H1 (cell line): ENCODE results near the gene FIP1L1. TPM values are rescaled to one million over a fixed set of nuclear protein-coding genes. Genes with fewer than 3 reads are reported as not detected.

Source experiments
- CTCF ChIA-PET: fragments of 300-600 bp; sonication (Branson Sonifier 250); formaldehyde crosslinking; loops from one replicate; lab custom pipeline; 2021; ENCODE audit not compliant: partially characterized antibody; lab: Charles Lee
- POLR2A ChIA-PET: fragments of 300-600 bp; sonication (Branson Sonifier 250); formaldehyde crosslinking; loops from one replicate; lab custom pipeline; 2021; ENCODE audit warnings: inconsistent platforms; ENCODE audit not compliant: partially characterized antibody; lab: Charles Lee
- DNase-seq, 2 experiments: peaks; one replicate each; pipeline versions ENCODE4 v3.0.0 to v3.0.0-alpha.2; 2010 to 2022; ENCODE audit warnings: low spot score in 2 of 2, low read depth in 1 of 2, mixed read lengths in 1 of 2
- FAIRE-seq: peaks from 2 replicates; lab custom pipeline; 2011; peaks lifted over from hg19 to GRCh38; lab: Jason Lieb, UNC
- H2AFZ ChIP-seq: 2 replicates; pipeline ENCODE4 v1.8.1; 2012; ENCODE audit warnings: low read length, inconsistent platforms
- H2AK5ac ChIP-seq: 2 replicates; pipeline ENCODE4 v1.6.1; 2013; ENCODE audit warnings: low read depth, low read length
- H2BK120ac ChIP-seq: replicated peaks from 2 replicates; pipeline ENCODE3; 2013; ENCODE audit warnings: low read depth, low read length, inconsistent platforms
- H2BK12ac ChIP-seq: 2 replicates; pipeline ENCODE4 v1.6.1; 2013; ENCODE audit warnings: low read depth, low read length
- H2BK15ac ChIP-seq: 2 replicates; pipeline ENCODE4 v1.6.1; 2013; ENCODE audit warnings: low read length
- H2BK20ac ChIP-seq: 2 replicates; pipeline ENCODE4 v1.6.1; 2013; ENCODE audit warnings: low read length
- H2BK5ac ChIP-seq: 2 replicates; pipeline ENCODE4 v1.6.1; 2013; ENCODE audit warnings: low read depth, low read length
- H3K14ac ChIP-seq: 2 replicates; pipeline ENCODE4 v1.6.1; 2013; ENCODE audit warnings: inconsistent platforms; ENCODE audit not compliant: insufficient read length
- H3K18ac ChIP-seq: 2 replicates; pipeline ENCODE4 v1.6.1; 2013; ENCODE audit warnings: low read length; ENCODE audit errors: extremely low read depth
- H3K23ac ChIP-seq: 2 replicates; pipeline ENCODE4 v1.6.1; 2013; ENCODE audit warnings: inconsistent platforms; ENCODE audit not compliant: insufficient read length
- H3K23me2 ChIP-seq: 2 replicates; pipeline ENCODE4 v1.6.1; 2013; ENCODE audit warnings: low read depth, low read length
- H3K27ac ChIP-seq: 2 replicates; pipeline ENCODE4 v1.6.1; 2011; ENCODE audit warnings: low read depth, low read length, inconsistent platforms
- H3K27me3 ChIP-seq, 4 experiments: replicated peaks in 1 of 4; 1 replicate in 1 of 4; 2 replicates in 3 of 4; pipeline versions ENCODE4 v1.6.1 to v1.8.1; 2011 to 2013; ENCODE audit warnings: low read length in 3 of 4, mild to moderate bottlenecking in 3 of 4, inconsistent platforms in 2 of 4, mixed read lengths in 2 of 4, moderate library complexity in 1 of 4; ENCODE audit not compliant: control insufficient read depth in 3 of 4, insufficient read depth in 3 of 4; ENCODE audit errors: extremely low read depth in 1 of 4
- H3K36me3 ChIP-seq, 4 experiments: 2 replicates each; pipeline versions ENCODE4 v1.6.1 to v1.8.1; 2011 to 2013; ENCODE audit warnings: mild to moderate bottlenecking in 4 of 4, low read length in 3 of 4, moderate library complexity in 2 of 4, control low read depth in 1 of 4, inconsistent platforms in 1 of 4; ENCODE audit not compliant: insufficient read depth in 4 of 4, control insufficient read depth in 2 of 4
- H3K4ac ChIP-seq: replicated peaks from 2 replicates; pipeline ENCODE3; 2013; ENCODE audit warnings: low read length, low read depth, mixed read lengths, inconsistent platforms; ENCODE audit not compliant: insufficient read length
- H3K4me1 ChIP-seq, 4 experiments: replicated peaks in 1 of 4; 1 replicate in 1 of 4; 2 replicates in 3 of 4; pipeline versions ENCODE4 v1.6.1 to v1.8.1; 2011 to 2013; ENCODE audit warnings: low read length in 3 of 4, inconsistent platforms in 2 of 4, mixed read lengths in 1 of 4; ENCODE audit not compliant: insufficient read depth in 4 of 4, control insufficient read depth in 3 of 4
- H3K4me2 ChIP-seq, 2 experiments: 2 replicates each; pipeline versions ENCODE4 v1.6.1 to v1.8.1; 2011 to 2013; ENCODE audit warnings: low read depth in 2 of 2, low read length in 2 of 2, control low read depth in 1 of 2, inconsistent platforms in 1 of 2, mild to moderate bottlenecking in 1 of 2; ENCODE audit not compliant: insufficient read depth in 1 of 2
- H3K4me3 ChIP-seq, 4 experiments: fragments of 200-600, 300-600 bp in 1 of 4; sonication (generic), shearing (Covaris generic), sonication (Bioruptor Twin) in 1 of 4; 2 replicates each; pipeline versions ENCODE4 v1.5.1 to v1.8.1; 2011 to 2016; ENCODE audit warnings: low read length in 4 of 4, low read depth in 3 of 4, control low read depth in 2 of 4, inconsistent platforms in 2 of 4, mild to moderate bottlenecking in 2 of 4, mixed read lengths in 1 of 4, moderate library complexity in 1 of 4; ENCODE audit not compliant: insufficient read depth in 2 of 4; ENCODE audit errors: extremely low read depth in 1 of 4
- H3K56ac ChIP-seq: replicated peaks from 2 replicates; pipeline ENCODE3; 2013; ENCODE audit warnings: low read depth, mild to moderate bottlenecking, mixed read lengths, low read length, inconsistent platforms; ENCODE audit not compliant: insufficient read length
- H3K79me1 ChIP-seq: 2 replicates; pipeline ENCODE4 v1.6.1; 2013; ENCODE audit warnings: low read depth, low read length, control low read depth
- H3K79me2 ChIP-seq, 2 experiments: 2 replicates each; pipeline versions ENCODE4 v1.6.1 to v1.8.1; 2012 to 2013; ENCODE audit warnings: low read length in 2 of 2, mild to moderate bottlenecking in 2 of 2, inconsistent platforms in 1 of 2; ENCODE audit not compliant: insufficient read depth in 2 of 2, control insufficient read depth in 1 of 2
- H3K9ac ChIP-seq, 4 experiments: replicated peaks in 1 of 4; 1 replicate in 1 of 4; 2 replicates in 3 of 4; pipeline versions ENCODE4 v1.6.1 to v1.8.1; 2011 to 2013; ENCODE audit warnings: low read depth in 3 of 4, low read length in 3 of 4, control low read depth in 2 of 4, mild to moderate bottlenecking in 2 of 4, moderate library complexity in 2 of 4, inconsistent platforms in 1 of 4; ENCODE audit errors: extremely low read depth in 1 of 4
- H3K9me3 ChIP-seq, 2 experiments: 2 replicates each; pipeline versions ENCODE4 v1.6.1 to v1.8.1; 2012 to 2013; ENCODE audit warnings: mild to moderate bottlenecking in 2 of 2, moderate library complexity in 2 of 2, control low read depth in 1 of 2, inconsistent platforms in 1 of 2, low read depth in 1 of 2, low read length in 1 of 2, mixed read lengths in 1 of 2; ENCODE audit not compliant: insufficient read depth in 2 of 2
- H4K20me1 ChIP-seq, 2 experiments: replicated peaks in 1 of 2; 2 replicates each; pipeline versions ENCODE3 to v1.8.1; 2011 to 2013; ENCODE audit warnings: inconsistent platforms in 2 of 2, low read length in 2 of 2, mild to moderate bottlenecking in 1 of 2; ENCODE audit not compliant: insufficient read depth in 2 of 2, control insufficient read depth in 1 of 2
- H4K5ac ChIP-seq: 2 replicates; pipeline ENCODE4 v1.6.1; 2013; ENCODE audit warnings: low read length, low read depth, mixed read lengths, inconsistent platforms; ENCODE audit not compliant: insufficient read length
- H4K8ac ChIP-seq: 2 replicates; pipeline ENCODE4 v1.8.0; 2013; ENCODE audit warnings: mild to moderate bottlenecking, moderate library complexity, low read length, inconsistent platforms; ENCODE audit not compliant: insufficient read depth; ENCODE audit errors: extremely low read depth
- H4K91ac ChIP-seq: replicated peaks from 2 replicates; pipeline ENCODE3; 2013; ENCODE audit warnings: low read length, mixed read lengths, inconsistent platforms; ENCODE audit not compliant: insufficient read length
- ASH2L ChIP-seq: fragments of 200-600, 300-600 bp; sonication (generic); IDR thresholded peaks from one replicate; pipeline ENCODE4 v1.7.1; 2017; ENCODE audit warnings: low read length
- BACH1 ChIP-seq: IDR thresholded peaks from 2 replicates; pipeline ENCODE4 v1.6.1; 2012; ENCODE audit warnings: low read length, improper control_type of control experiment
- BCL11A ChIP-seq, 2 experiments: IDR thresholded peaks; one replicate each; pipeline ENCODE4 v1.6.1; 2011; ENCODE audit warnings: low read depth in 2 of 2, low read length in 2 of 2, mild to moderate bottlenecking in 2 of 2
- BRCA1 ChIP-seq: IDR thresholded peaks from 2 replicates; pipeline ENCODE4 v1.6.1; 2012; ENCODE audit warnings: low read depth, low read length, improper control_type of control experiment
- CHD2 ChIP-seq: IDR thresholded peaks from 2 replicates; pipeline ENCODE4 v1.6.1; 2012; ENCODE audit warnings: low read length, improper control_type of control experiment
- CTCF ChIP-seq, 3 experiments: IDR thresholded peaks; 1 replicate in 2 of 3; 2 replicates in 1 of 3; pipeline versions ENCODE4 v1.5.1 to v1.6.1; 2011; ENCODE audit warnings: low read length in 3 of 3, mild to moderate bottlenecking in 3 of 3, inconsistent platforms in 2 of 3, low read depth in 1 of 3, moderate library complexity in 1 of 3; ENCODE audit not compliant: insufficient read depth in 1 of 3; ENCODE audit errors: control extremely low read depth in 1 of 3
- EGR1 ChIP-seq: IDR thresholded peaks from 2 replicates; pipeline ENCODE4 v1.6.1; 2011; ENCODE audit warnings: low read depth, low read length, borderline replicate concordance
- GABPA ChIP-seq: IDR thresholded peaks from 2 replicates; pipeline ENCODE4 v1.6.1; 2011; ENCODE audit warnings: mild to moderate bottlenecking, low read length, moderate library complexity, borderline replicate concordance; ENCODE audit not compliant: insufficient read depth
- GTF2F1 ChIP-seq: IDR thresholded peaks from 2 replicates; pipeline ENCODE4 v1.6.1; 2012; ENCODE audit warnings: low read depth, low read length, improper control_type of control experiment, borderline replicate concordance
- HDAC6 ChIP-seq: IDR thresholded peaks from one replicate; pipeline ENCODE4 v1.7.1; 2012; ENCODE audit warnings: low read depth, mild to moderate bottlenecking, inconsistent platforms, low read length, moderate library complexity
- SIN3A ChIP-seq, 2 experiments: IDR thresholded peaks in 1 of 2; conservative IDR thresholded peaks in 1 of 2; 2 replicates each; pipeline ENCODE4 v1.6.1; 2011 to 2012; ENCODE audit warnings: low read length in 2 of 2, improper control_type of control experiment in 1 of 2, low read depth in 1 of 2, mild to moderate bottlenecking in 1 of 2
- SP4 ChIP-seq: IDR thresholded peaks from 2 replicates; pipeline ENCODE4 v1.6.1; 2012; ENCODE audit warnings: low read length, inconsistent platforms
- ZNF274 ChIP-seq: IDR thresholded peaks from 2 replicates; pipeline ENCODE4 v1.7.0; 2012; ENCODE audit warnings: low read length, borderline replicate concordance; ENCODE audit errors: extremely low read depth
- WGBS, 2 experiments: shearing (Covaris generic) in 1 of 2; methylation state at CpG; one replicate each; pipeline versions ENCODE4 v1.1.6 to v1.1.7; 2013 to 2015; ENCODE audit warnings: low lambda C conversion rate in 2 of 2, mixed read lengths in 2 of 2, inconsistent platforms in 1 of 2, low coverage in 1 of 2, missing lambda C conversion rate in 1 of 2; ENCODE audit not compliant: insufficient replicate concordance in 2 of 2, insufficient coverage in 1 of 2, insufficient read length in 1 of 2; ENCODE audit errors: extremely low coverage in 1 of 2, missing lambda C conversion rate in 1 of 2; 5-methylcytosine and 5-hydroxymethylcytosine counted together
- polyA plus RNA-seq, 7 experiments: library from polyadenylated mRNA; depleted of rRNA in 3 of 7; stranded (reverse) in 5 of 7; unstranded in 2 of 7; fragments of >200 nt in 5 of 7; fragments of 200-250 nt in 2 of 7; gene quantifications; 1 replicate in 5 of 7; 2 replicates in 1 of 7; 4 replicates in 1 of 7; pipeline versions ENCODE4 v1.2.1 to v1.2.3, GENCODE V29; 2011 to 2013; ENCODE audit warnings: missing spikeins in 2 of 7, mixed read lengths in 2 of 7
- total RNA-seq: library from RNA; stranded (reverse); fragmentation: NEBNext Ultra II Directional; extraction: Animal tissue kit (Norgen Biotek cat#: 25700); gene quantifications from 2 replicates; pipeline ENCODE4 v1.2.1, GENCODE V29; 2021

Gene FIP1L1
- total and polyA plus RNA-seq, 2 of the 8 experiments (the other 6 are each of a cell fraction or from before 2014, with no cell fraction given) = 19.5 to 53.7 TPM

- Histone ChIP-seq H4K8ac (no peak overlapping the region), H3K4me2 (no peak overlapping the region), H3K14ac (no peak overlapping the region), H3K36me3 (peaks cover 0 to 11% (median 0%) of the 10 kb centered on the region in 4 experiments; a peak in 3 of 8 replicates), H3K79me1 (no peaks in the 10 kb centered on the region), H2BK20ac (no peak overlapping the region), H3K9me3 (no peaks in the 10 kb centered on the region), H4K20me1 (no peaks in the 10 kb centered on the region), H3K9ac (no peak overlapping the region), H3K27me3 (no peaks in the 10 kb centered on the region), H3K23me2 (no peaks in the 10 kb centered on the region), H2AK5ac (no peak overlapping the region), H2BK15ac (no peak overlapping the region), H2BK5ac (no peak overlapping the region), H2AFZ (no peak overlapping the region), H3K4ac (no peak overlapping the region), H3K56ac (no peak overlapping the region), H3K23ac (no peak overlapping the region), H3K4me3 (no peak overlapping the region), H3K18ac (no peak overlapping the region), H3K27ac (no peak overlapping the region), H4K91ac (no peak overlapping the region), H3K79me2 (no peaks in the 10 kb centered on the region), H2BK120ac (no peak overlapping the region), H3K4me1 (no peaks in the 10 kb centered on the region), H4K5ac (no peak overlapping the region), H2BK12ac (no peak overlapping the region)
- ChIA-PET CTCF (no interaction called here), POLR2A (interaction anchor here (1.1 kb wide), 1 partner anchor 11 kb away, joined by 3 read pairs; no protein-coding TSS in a partner anchor)
- 96% methylated on average over 1 of the region's 1 CpG; no CpG with 5 or more reads in 1 of the 2 experiments for WGBS, 2 experiments
- no peak for DNase-seq
- FAIRE-seq = no peak
- TF ChIP-seq GTF2F1 = no peak
- TF ChIP-seq SIN3A (conservative IDR thresholded peaks at IDR 0.05 in 1 of 2, IDR thresholded peaks at IDR 0.05 in 1 of 2; ENCODE audit: low read depth in 1 of 2, low read length in 2 of 2) = no peak
- TF ChIP-seq GABPA = no peak
- no peak for TF ChIP-seq SP4
- TF ChIP-seq BACH1 = no peak
- TF ChIP-seq ASH2L = no peak
- no peak for TF ChIP-seq CHD2
- no peak for TF ChIP-seq BCL11A (IDR thresholded peaks at IDR 0.05; ENCODE audit: low read depth in 2 of 2, low read length in 2 of 2)
- no peak for TF ChIP-seq HDAC6
- TF ChIP-seq ZNF274 = no peak
- no peak for TF ChIP-seq EGR1
- TF ChIP-seq BRCA1 = no peak
- TF ChIP-seq CTCF (IDR thresholded peaks at IDR 0.05; ENCODE audit: control extremely low read depth in 1 of 3, insufficient read depth in 1 of 3, low read depth in 1 of 3, low read length in 3 of 3) = no peak
Measured at GRCh38 chr4:53422367-53422766, 44.9 kb downstream of the FIP1L1 start.
